Measurements from ENCODE around the gene ADCY3. TPM values are rescaled to one million over a fixed set of nuclear protein-coding genes. Genes with fewer than 3 reads are reported as not detected.

The ADCY3 gene
- total RNA-seq, 2 experiments from 2014 or later, result 52.9 to 62.7 TPM

GRCh38 chr2:24898122-24899109 lies 21.6 kb downstream of the ADCY3 start:
- Mint-ChIP-seq H3K27me3 (ENCODE audit: low read depth) (no peaks in the 10 kb centered on the region), H3K4me3 (no peak overlapping the region), H3K27ac (no peak overlapping the region), H3K36me3 (ENCODE audit: low read depth) (peaks cover 65% of the 10 kb centered on the region), H3K4me1 (ENCODE audit: low read depth) (no peaks in the 10 kb centered on the region), H3K9me3 (ENCODE audit: insufficient read depth) (peaks cover 32% of the 10 kb centered on the region)
- POLR2A ChIA-PET, result no interaction called here
- DNase-seq (no peak), ATAC-seq (no peak)
- CTCF ChIA-PET, result interaction anchor here (1.2 kb wide), 1 partner anchor 28 kb away, joined by 3 read pairs; no protein-coding TSS in a partner anchor

DNA sequence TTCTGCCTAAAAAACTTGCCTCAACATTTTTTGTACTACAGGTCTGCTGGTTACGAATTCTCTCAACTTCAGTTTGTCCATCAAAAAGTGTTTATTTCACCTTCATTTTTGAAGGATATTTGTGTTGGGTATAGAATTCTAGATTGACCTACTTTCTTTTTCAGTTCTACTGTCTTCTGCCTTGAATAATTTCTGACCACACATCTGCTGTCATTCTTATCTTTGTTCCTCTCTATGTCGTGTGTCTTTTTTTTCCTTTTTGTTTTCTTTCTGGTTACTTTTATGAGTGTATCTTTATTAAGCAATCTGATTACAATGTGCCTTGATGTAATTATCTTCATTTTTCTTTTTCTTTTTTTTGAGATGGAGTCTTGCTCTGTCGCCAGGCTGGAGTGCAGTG lies 25.3 kb downstream of the ADCY3 start:
- H3K4me3 Mint-ChIP-seq, result no peak overlapping the region
- CTCF ChIA-PET, result no interaction called here
- peaks cover 60% of the 10 kb centered on the region for H3K36me3 Mint-ChIP-seq (ENCODE audit: low read depth)
- H3K4me1 Mint-ChIP-seq (ENCODE audit: low read depth), result no peaks in the 10 kb centered on the region
- no peak for DNase-seq
- H3K27me3 Mint-ChIP-seq (ENCODE audit: low read depth), result no peaks in the 10 kb centered on the region
- peaks cover 40% of the 10 kb centered on the region for H3K9me3 Mint-ChIP-seq (ENCODE audit: insufficient read depth)
- ATAC-seq, result no peak
- POLR2A ChIA-PET, result no interaction called here
- H3K27ac Mint-ChIP-seq, result no peak overlapping the region

- CTCF ChIA-PET, result no interaction called here
- ATAC-seq (no peak), DNase-seq (no peak)
- Mint-ChIP-seq H3K27me3 (ENCODE audit: low read depth) (no peaks in the 10 kb centered on the region), H3K27ac (no peak overlapping the region), H3K36me3 (ENCODE audit: low read depth) (peaks cover 52% of the 10 kb centered on the region), H3K4me3 (no peak overlapping the region), H3K9me3 (ENCODE audit: insufficient read depth) (peaks cover 40% of the 10 kb centered on the region), H3K4me1 (ENCODE audit: low read depth) (no peaks in the 10 kb centered on the region)
- POLR2A ChIA-PET, result no interaction called here
Measured at GRCh38 chr2:24893934-24894333, 26.1 kb downstream of the ADCY3 start.

GRCh38 chr2:24892928-24893327 lies 27.1 kb downstream of the ADCY3 start:
- CTCF ChIA-PET, result interaction anchor here (0.7 kb wide), 1 partner anchor 460 kb away, joined by 3 read pairs; no protein-coding TSS in a partner anchor
- Mint-ChIP-seq H3K27me3 (ENCODE audit: low read depth) (no peaks in the 10 kb centered on the region), H3K4me3 (no peak overlapping the region), H3K4me1 (ENCODE audit: low read depth) (no peaks in the 10 kb centered on the region), H3K36me3 (ENCODE audit: low read depth) (peaks cover 45% of the 10 kb centered on the region), H3K27ac (no peak overlapping the region), H3K9me3 (ENCODE audit: insufficient read depth) (peaks cover 36% of the 10 kb centered on the region)
- no peak for DNase-seq
- POLR2A ChIA-PET, result no interaction called here
- ATAC-seq, result no peak

DNA sequence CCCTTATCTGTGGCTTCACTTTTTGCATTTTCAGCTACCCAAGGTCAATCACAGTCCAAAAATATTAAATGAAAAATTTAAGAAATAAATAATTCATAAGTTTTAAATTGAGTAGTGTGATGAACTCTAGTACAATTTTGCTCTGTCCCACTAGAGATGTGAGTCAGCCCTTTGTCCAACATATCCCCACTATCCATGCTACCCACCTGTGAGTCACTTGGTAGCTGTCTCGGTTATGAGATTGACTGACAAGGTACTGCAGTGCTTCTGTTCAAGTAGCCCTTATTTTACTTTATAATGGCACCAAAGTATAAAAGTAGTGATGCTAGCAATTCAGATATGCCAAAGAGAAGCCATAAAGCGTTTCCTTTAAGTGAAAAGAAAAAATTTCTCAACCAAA lies 28.8 kb downstream of the ADCY3 start:
- no peaks in the 10 kb centered on the region for H3K4me1 Mint-ChIP-seq (ENCODE audit: low read depth)
- no peak for DNase-seq
- H3K27ac Mint-ChIP-seq, result no peak overlapping the region
- H3K9me3 Mint-ChIP-seq (ENCODE audit: insufficient read depth), result peaks cover 24% of the 10 kb centered on the region
- ATAC-seq, result no peak
- CTCF ChIA-PET, result no interaction called here
- no peaks in the 10 kb centered on the region for H3K27me3 Mint-ChIP-seq (ENCODE audit: low read depth)
- no peak overlapping the region for H3K4me3 Mint-ChIP-seq
- peaks cover 33% of the 10 kb centered on the region for H3K36me3 Mint-ChIP-seq (ENCODE audit: low read depth)
- POLR2A ChIA-PET, result no interaction called here

- ATAC-seq (no peak), DNase-seq (no peak)
- Mint-ChIP-seq H3K27me3 (ENCODE audit: low read depth) (no peaks in the 10 kb centered on the region), H3K36me3 (ENCODE audit: low read depth) (peaks cover 22% of the 10 kb centered on the region), H3K4me3 (no peak overlapping the region), H3K27ac (no peak overlapping the region), H3K9me3 (ENCODE audit: insufficient read depth) (peaks cover 12% of the 10 kb centered on the region), H3K4me1 (ENCODE audit: low read depth) (no peaks in the 10 kb centered on the region)
- ChIA-PET CTCF (no interaction called here), POLR2A (no interaction called here)
Measured at GRCh38 chr2:24889221-24889620, 30.8 kb downstream of the ADCY3 start.

DNA sequence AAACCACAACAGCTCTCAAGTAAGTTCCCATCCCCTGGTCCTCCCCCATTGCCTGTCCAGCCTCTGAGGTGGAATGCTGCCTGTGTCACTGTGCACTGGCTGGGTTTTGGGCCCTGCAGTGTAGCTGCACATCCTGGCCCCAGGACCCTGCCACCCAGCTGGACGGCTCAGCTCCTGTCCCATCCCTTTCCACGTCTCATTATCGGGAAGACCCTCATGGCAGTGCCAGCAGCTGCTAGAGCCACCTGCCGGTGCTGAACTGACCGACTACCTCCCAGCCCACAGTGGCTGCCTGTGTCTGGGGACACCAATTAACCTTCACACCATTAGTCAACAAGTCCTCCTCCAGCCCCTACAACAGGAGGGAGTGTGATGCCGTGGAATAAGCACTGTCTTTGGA lies 31.9 kb downstream of the ADCY3 start:
- H3K4me1 Mint-ChIP-seq (ENCODE audit: low read depth), result peaks cover 4% of the 10 kb centered on the region
- H3K27me3 Mint-ChIP-seq (ENCODE audit: low read depth), result no peaks in the 10 kb centered on the region
- H3K9me3 Mint-ChIP-seq (ENCODE audit: insufficient read depth), result peaks cover 8% of the 10 kb centered on the region
- H3K4me3 Mint-ChIP-seq, result no peak overlapping the region
- CTCF ChIA-PET, result no interaction called here
- POLR2A ChIA-PET, result no interaction called here
- no peak overlapping the region for H3K27ac Mint-ChIP-seq
- peaks cover 19% of the 10 kb centered on the region for H3K36me3 Mint-ChIP-seq (ENCODE audit: low read depth)
- DNase-seq (no peak), ATAC-seq (no peak)

GRCh38 chr2:24887307-24887874 lies 32.6 kb downstream of the ADCY3 start:
- Mint-ChIP-seq H3K4me1 (ENCODE audit: low read depth) (peaks cover 4% of the 10 kb centered on the region), H3K9me3 (ENCODE audit: insufficient read depth) (peaks cover 8% of the 10 kb centered on the region), H3K27me3 (ENCODE audit: low read depth) (no peaks in the 10 kb centered on the region), H3K36me3 (ENCODE audit: low read depth) (peaks cover 19% of the 10 kb centered on the region), H3K4me3 (no peak overlapping the region), H3K27ac (no peak overlapping the region)
- no peak for ATAC-seq
- ChIA-PET POLR2A (no interaction called here), CTCF (no interaction called here)
- no peak for DNase-seq

DNA sequence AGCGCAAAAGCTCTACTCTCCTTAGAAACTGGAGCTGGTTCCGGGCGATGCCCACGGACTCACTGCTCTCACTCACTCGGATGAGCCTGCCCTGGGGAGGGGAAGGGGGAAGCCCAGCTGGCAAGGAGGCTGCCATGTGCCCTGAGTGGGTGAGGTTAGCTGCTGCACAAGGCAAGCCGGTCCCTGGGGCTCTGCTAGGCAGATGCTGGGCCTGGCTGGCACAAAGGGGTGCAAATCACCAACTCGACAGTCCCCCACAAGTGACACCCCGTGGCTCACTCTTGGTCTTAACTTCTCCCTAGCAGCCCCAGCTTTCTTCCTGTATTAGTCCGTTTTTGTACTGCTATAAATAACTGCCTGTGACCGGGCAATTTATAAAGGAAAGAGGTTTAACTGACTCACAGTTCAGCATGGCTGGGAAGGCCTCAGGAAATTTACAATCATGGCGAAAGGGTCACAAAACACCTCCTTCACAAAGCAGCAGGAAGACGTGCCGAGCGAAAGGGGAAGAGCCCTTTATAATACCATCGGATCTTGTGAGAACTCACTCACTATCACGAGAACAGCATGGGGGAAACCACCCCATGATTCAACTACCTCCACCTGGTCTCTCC lies 33.2 kb downstream of the ADCY3 start:
- H3K36me3 Mint-ChIP-seq (ENCODE audit: low read depth), result peaks cover 19% of the 10 kb centered on the region
- H3K4me1 Mint-ChIP-seq (ENCODE audit: low read depth), result peaks cover 7% of the 10 kb centered on the region
- H3K27ac Mint-ChIP-seq, result no peak overlapping the region
- CTCF ChIA-PET, result no interaction called here
- no peaks in the 10 kb centered on the region for H3K27me3 Mint-ChIP-seq (ENCODE audit: low read depth)
- no peak overlapping the region for H3K4me3 Mint-ChIP-seq
- POLR2A ChIA-PET, result no interaction called here
- no peak for DNase-seq
- no peak for ATAC-seq
- peaks cover 4% of the 10 kb centered on the region for H3K9me3 Mint-ChIP-seq (ENCODE audit: insufficient read depth)

DNA sequence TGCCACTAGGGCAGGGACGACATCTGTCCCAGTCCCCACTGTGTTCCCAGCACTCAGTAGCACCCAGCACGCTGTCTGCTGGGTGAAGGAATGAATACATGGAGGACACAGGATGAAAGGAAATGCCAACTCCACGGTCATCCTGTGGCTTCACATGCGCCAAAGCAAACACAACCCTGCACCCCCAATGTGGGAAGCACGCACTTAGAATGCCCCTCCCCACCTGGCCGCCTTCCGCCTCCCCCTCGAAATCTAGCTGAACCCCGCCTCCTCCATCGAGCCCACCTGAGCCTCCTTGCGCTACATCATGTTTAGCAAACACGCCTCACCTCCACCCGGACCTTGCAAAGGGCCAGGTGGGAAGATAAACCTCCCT lies 33.9 kb downstream of the ADCY3 start:
- ATAC-seq, result no peak
- Mint-ChIP-seq H3K36me3 (ENCODE audit: low read depth) (peaks cover 16% of the 10 kb centered on the region), H3K9me3 (ENCODE audit: insufficient read depth) (no peaks in the 10 kb centered on the region), H3K4me3 (no peak overlapping the region), H3K27ac (no peak overlapping the region), H3K4me1 (ENCODE audit: low read depth) (peaks cover 8% of the 10 kb centered on the region), H3K27me3 (ENCODE audit: low read depth) (no peaks in the 10 kb centered on the region)
- DNase-seq, result no peak
- ChIA-PET POLR2A (no interaction called here), CTCF (no interaction called here)

- Mint-ChIP-seq H3K4me3 (no peak overlapping the region), H3K27ac (no peak overlapping the region), H3K4me1 (ENCODE audit: low read depth) (peaks cover 12% of the 10 kb centered on the region), H3K9me3 (ENCODE audit: insufficient read depth) (no peaks in the 10 kb centered on the region), H3K27me3 (ENCODE audit: low read depth) (no peaks in the 10 kb centered on the region), H3K36me3 (ENCODE audit: low read depth) (peaks cover 12% of the 10 kb centered on the region)
- ChIA-PET POLR2A (no interaction called here), CTCF (no interaction called here)
- ATAC-seq, result no peak
- no peak for DNase-seq
Measured at GRCh38 chr2:24885221-24886125, 34.6 kb downstream of the ADCY3 start.
